Effector memory CD4-positive, alpha-beta T cell (primary cell): ENCODE results near the gene NAPG.
"Not testable (repeated sequence)": the region's sequence is repeated elsewhere in the genome, so short reads cannot be mapped to it uniquely, and the experiment has no call there.

ENCODE experiments used
- DNase-seq, 3 donors: peaks; one replicate each; pipeline ENCODE4 v3.0.0-alpha.2; 2020
- H3K27ac ChIP-seq: 2 replicates; pipeline ENCODE4 v1.7.0; 2013; ENCODE audit warnings: mild to moderate bottlenecking, low read length, moderate library complexity; ENCODE audit not compliant: insufficient read depth, poor library complexity, severe bottlenecking
- H3K27me3 ChIP-seq: replicated peaks from 2 replicates; pipeline ENCODE4 v1.7.0; 2013; ENCODE audit warnings: mild to moderate bottlenecking, low read length; ENCODE audit not compliant: insufficient read depth, control insufficient read depth, poor library complexity, severe bottlenecking
- H3K36me3 ChIP-seq: 2 replicates; pipeline ENCODE4 v1.7.0; 2013; ENCODE audit warnings: mild to moderate bottlenecking, low read length, moderate library complexity; ENCODE audit not compliant: control insufficient read depth, insufficient read depth
- H3K4me1 ChIP-seq: 2 replicates; pipeline ENCODE4 v1.7.0; 2013; ENCODE audit warnings: low read length, mild to moderate bottlenecking; ENCODE audit not compliant: control insufficient read depth, insufficient read depth, poor library complexity, severe bottlenecking
- H3K4me3 ChIP-seq: 2 replicates; pipeline ENCODE4 v1.7.0; 2013; ENCODE audit warnings: low read length, low read depth, mild to moderate bottlenecking; ENCODE audit not compliant: insufficient read depth, poor library complexity, severe bottlenecking
- H3K9me3 ChIP-seq: 2 replicates; pipeline ENCODE4 v1.7.0; 2013; ENCODE audit warnings: mild to moderate bottlenecking, low read length, moderate library complexity; ENCODE audit not compliant: control insufficient read depth

Gene NAPG

GRCh38 chr18:10539124-10539523 is 13.3 kb downstream of the NAPG start:
- H3K4me1 ChIP-seq, H3K27me3 ChIP-seq, DNase-seq, H3K27ac ChIP-seq, H3K9me3 ChIP-seq, H3K4me3 ChIP-seq: not testable (repeated sequence)
- H3K36me3 ChIP-seq: peaks cover 37% of the 10 kb centered on the region

DNA sequence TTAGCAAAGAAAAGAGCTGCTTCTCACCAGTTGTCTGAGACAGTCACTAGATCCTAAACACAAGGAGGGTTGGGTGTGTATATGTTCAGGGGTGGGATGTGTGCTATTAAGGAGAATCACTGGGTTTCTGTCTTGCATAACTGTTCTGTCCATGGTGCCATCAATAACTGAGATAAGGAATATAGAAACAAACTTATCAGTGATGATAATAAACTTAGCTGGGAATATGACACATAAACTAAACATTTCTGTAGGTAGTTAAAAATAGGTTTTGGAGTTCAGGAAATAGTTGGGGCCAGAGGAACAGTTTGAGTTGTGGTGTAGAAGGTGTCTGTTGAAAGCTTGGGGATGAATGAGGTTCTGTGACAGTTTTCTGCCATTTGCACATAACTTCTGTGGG is 17.4 kb downstream of the NAPG start:
- H3K36me3 ChIP-seq: peaks cover 53% of the 10 kb centered on the region
- H3K4me1 ChIP-seq: no peaks in the 10 kb centered on the region
- DNase-seq: no peak

GRCh38 chr18:10544093-10544748 is 18.4 kb downstream of the NAPG start:
- DNase-seq: no peak
- H3K27me3 ChIP-seq: no peaks in the 10 kb centered on the region
- no peaks in the 10 kb centered on the region for H3K4me1 ChIP-seq
- H3K4me3 ChIP-seq: no peak overlapping the region
- H3K9me3 ChIP-seq: no peaks in the 10 kb centered on the region
- H3K36me3 ChIP-seq: peaks cover 61% of the 10 kb centered on the region
- H3K27ac ChIP-seq: no peak overlapping the region

More for the DNA sequence above, 17.4 kb downstream of the NAPG start:
- Histone ChIP-seq H3K4me3 (no peak overlapping the region), H3K27ac (no peak overlapping the region), H3K27me3 (no peaks in the 10 kb centered on the region), H3K9me3 (no peaks in the 10 kb centered on the region)

GRCh38 chr18:10546557-10547300 is 20.9 kb downstream of the NAPG start:
- Histone ChIP-seq H3K4me3 (no peak overlapping the region), H3K4me1 (no peaks in the 10 kb centered on the region), H3K27me3 (no peaks in the 10 kb centered on the region), H3K27ac (no peak overlapping the region), H3K36me3 (peaks cover 62% of the 10 kb centered on the region), H3K9me3 (no peaks in the 10 kb centered on the region)
- no peak for DNase-seq

DNA sequence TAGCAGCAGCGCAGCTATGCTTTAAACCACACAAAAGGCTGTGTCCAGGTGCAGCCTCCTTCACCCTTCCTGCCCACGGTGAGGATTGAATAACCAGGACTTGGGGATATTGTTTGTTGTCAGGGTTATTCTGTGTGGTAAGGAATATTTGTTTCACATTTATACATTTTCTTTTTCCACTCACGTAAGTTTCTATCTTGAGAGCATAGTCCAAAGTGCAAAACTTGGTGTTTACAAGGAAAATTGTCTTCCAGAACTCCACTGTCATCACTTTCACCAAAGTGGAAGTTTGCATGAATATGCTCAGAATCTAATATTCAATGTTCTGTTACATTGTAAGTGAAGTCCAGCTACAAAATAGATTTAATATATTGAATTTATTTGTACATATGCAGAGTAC is 26.4 kb downstream of the NAPG start:
- H3K9me3 ChIP-seq: no peaks in the 10 kb centered on the region
- no peak for DNase-seq
- H3K27ac ChIP-seq: no peak overlapping the region
- no peaks in the 10 kb centered on the region for H3K4me1 ChIP-seq
- H3K27me3 ChIP-seq: no peaks in the 10 kb centered on the region
- H3K4me3 ChIP-seq: no peak overlapping the region
- peaks cover 67% of the 10 kb centered on the region for H3K36me3 ChIP-seq

GRCh38 chr18:10556251-10556650 is 30.4 kb downstream of the NAPG start:
- H3K4me3 ChIP-seq, H3K9me3 ChIP-seq, DNase-seq, H3K27ac ChIP-seq, H3K4me1 ChIP-seq, H3K27me3 ChIP-seq: not testable (repeated sequence)
- H3K36me3 ChIP-seq: peaks cover 34% of the 10 kb centered on the region

DNA sequence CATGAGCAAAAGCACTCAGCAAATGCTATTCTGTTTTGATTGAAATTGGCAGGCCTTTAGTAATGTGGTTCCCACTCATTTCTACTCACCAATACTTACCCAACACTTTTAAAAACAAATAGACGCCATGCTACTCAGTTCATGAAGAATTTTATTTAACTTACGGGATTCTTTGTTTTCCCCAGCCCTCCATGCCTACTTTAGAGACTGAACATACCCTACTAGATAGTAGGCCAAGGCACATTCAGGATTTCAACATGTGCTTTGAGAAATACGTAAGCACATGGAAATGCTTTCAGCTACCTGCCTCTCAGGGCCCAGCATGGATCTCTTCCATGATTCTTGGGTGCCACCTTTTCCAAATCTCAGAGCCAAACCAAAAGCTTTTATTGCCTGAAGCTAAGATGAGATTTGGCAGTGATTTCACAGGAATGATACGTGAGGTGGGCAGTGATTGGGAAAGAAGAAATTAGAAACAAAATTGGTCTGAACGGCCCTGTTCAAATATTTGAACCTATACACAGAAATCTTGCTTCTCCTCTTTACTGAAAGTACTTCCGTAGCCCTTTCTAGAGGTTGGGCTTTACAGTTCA is 31.4 kb downstream of the NAPG start:
- H3K4me1 ChIP-seq: no peaks in the 10 kb centered on the region
- no peaks in the 10 kb centered on the region for H3K9me3 ChIP-seq
- no peaks in the 10 kb centered on the region for H3K27me3 ChIP-seq
- no peak overlapping the region for H3K4me3 ChIP-seq
- no peak overlapping the region for H3K27ac ChIP-seq
- peaks cover 25% of the 10 kb centered on the region for H3K36me3 ChIP-seq
- DNase-seq: no peak

GRCh38 chr18:10558243-10558966 is 32.6 kb downstream of the NAPG start:
- Histone ChIP-seq H3K4me3 (no peak overlapping the region), H3K9me3 (no peaks in the 10 kb centered on the region), H3K27ac (no peak overlapping the region), H3K36me3 (peaks cover 15% of the 10 kb centered on the region), H3K4me1 (no peaks in the 10 kb centered on the region), H3K27me3 (no peaks in the 10 kb centered on the region)
- no peak for DNase-seq

GRCh38 chr18:10558967-10559298 is 33.1 kb downstream of the NAPG start:
- no peaks in the 10 kb centered on the region for H3K4me1 ChIP-seq
- H3K9me3 ChIP-seq: no peaks in the 10 kb centered on the region
- DNase-seq: no peak
- H3K27me3 ChIP-seq: no peaks in the 10 kb centered on the region
- H3K27ac ChIP-seq: no peak overlapping the region
- no peak overlapping the region for H3K4me3 ChIP-seq
- peaks cover 11% of the 10 kb centered on the region for H3K36me3 ChIP-seq
